ENCODE data around the gene PDIK1L.
"Not testable (repeated sequence)": the region's sequence is repeated elsewhere in the genome, so short reads cannot be mapped to it uniquely, and the experiment has no call there.

The PDIK1L gene

GRCh38 chr1:26102119-26102518 lies 9.5 kb upstream of the PDIK1L start:
- H3K27me3 Mint-ChIP-seq (ENCODE audit: low read depth, poor library complexity) = peaks cover 23% of the 10 kb centered on the region

GRCh38 chr1:26102526-26102925 lies 9.1 kb upstream of the PDIK1L start:
- Mint-ChIP-seq H3K4me3 (no peak overlapping the region), H3K9me3 (no peaks in the 10 kb centered on the region), H3K27ac (no peak overlapping the region), H3K27me3 (ENCODE audit: low read depth, poor library complexity) (peaks cover 23% of the 10 kb centered on the region), H3K4me1 (peaks cover 17% of the 10 kb centered on the region), H3K36me3 (ENCODE audit: low read depth) (no peaks in the 10 kb centered on the region)
- no peak for DNase-seq
- TF ChIP-seq CTCF (IDR thresholded peaks at IDR 0.05) = no peak

More at GRCh38 chr1:26102119-26102518, 9.5 kb upstream of the PDIK1L start:
- peaks cover 17% of the 10 kb centered on the region for H3K4me1 Mint-ChIP-seq
- H3K36me3 Mint-ChIP-seq (ENCODE audit: low read depth) = no peaks in the 10 kb centered on the region
- DNase-seq = no peak
- no peaks in the 10 kb centered on the region for H3K9me3 Mint-ChIP-seq
- H3K27ac Mint-ChIP-seq = no peak overlapping the region
- TF ChIP-seq CTCF (IDR thresholded peaks at IDR 0.05) = no peak
- no peak overlapping the region for H3K4me3 Mint-ChIP-seq

- DNase-seq; H3K9me3 Mint-ChIP-seq; H3K36me3 Mint-ChIP-seq (ENCODE audit: low read depth); H3K27ac Mint-ChIP-seq; H3K4me3 Mint-ChIP-seq: not testable (repeated sequence)
- peaks cover 23% of the 10 kb centered on the region for H3K27me3 Mint-ChIP-seq (ENCODE audit: low read depth, poor library complexity)
- peaks cover 26% of the 10 kb centered on the region for H3K4me1 Mint-ChIP-seq
These were observed 6.4 kb upstream of the PDIK1L start for GRCh38 chr1:26105226-26105548.

- Mint-ChIP-seq H3K36me3 (ENCODE audit: low read depth) (peaks cover 7% of the 10 kb centered on the region), H3K9me3 (no peaks in the 10 kb centered on the region), H3K27me3 (ENCODE audit: low read depth, poor library complexity) (peaks cover 8% of the 10 kb centered on the region), H3K4me1 (peaks cover 37% of the 10 kb centered on the region), H3K27ac (no peak overlapping the region), H3K4me3 (peak overlapping the region; percentile 91)
- no peak for DNase-seq
- no peak for TF ChIP-seq CTCF (IDR thresholded peaks at IDR 0.05)
These were observed 2.1 kb upstream of the PDIK1L start for GRCh38 chr1:26109229-26110164.

- peak; percentile 88 for DNase-seq
- H3K27ac Mint-ChIP-seq = peak overlapping the region; percentile 90
- H3K4me1 Mint-ChIP-seq = peaks cover 27% of the 10 kb centered on the region
- no peak for TF ChIP-seq CTCF (IDR thresholded peaks at IDR 0.05)
- peaks cover 14% of the 10 kb centered on the region for H3K36me3 Mint-ChIP-seq (ENCODE audit: low read depth)
- peak overlapping the region; percentile 91 for H3K4me3 Mint-ChIP-seq
- H3K9me3 Mint-ChIP-seq = no peaks in the 10 kb centered on the region
- peaks cover 8% of the 10 kb centered on the region for H3K27me3 Mint-ChIP-seq (ENCODE audit: low read depth, poor library complexity)
These were observed 694 bp upstream of the PDIK1L start for GRCh38 chr1:26110731-26111529.

- no peak for DNase-seq
- H3K4me3 Mint-ChIP-seq = peak overlapping the region; percentile 86
- H3K9me3 Mint-ChIP-seq = no peaks in the 10 kb centered on the region
- H3K36me3 Mint-ChIP-seq (ENCODE audit: low read depth) = peaks cover 18% of the 10 kb centered on the region
- H3K27ac Mint-ChIP-seq = peak overlapping the region; percentile 77
- H3K4me1 Mint-ChIP-seq = peaks cover 27% of the 10 kb centered on the region
- no peak for TF ChIP-seq CTCF (IDR thresholded peaks at IDR 0.05)
- peaks cover 8% of the 10 kb centered on the region for H3K27me3 Mint-ChIP-seq (ENCODE audit: low read depth, poor library complexity)
These were observed 767 bp downstream of the PDIK1L start for GRCh38 chr1:26112407-26112775.

Measured in nephron progenitor cell (in vitro differentiated cells).